SU-DHL-6 (cell line): ENCODE data around the gene PRR23E.

Source experiments
- H2AFZ ChIP-seq: fragments of 200-600 bp; sonication (generic); 2 replicates; pipeline ENCODE4 v1.6.1; 2014; ENCODE audit warnings: low read depth, mild to moderate bottlenecking, moderate library complexity, mixed read lengths, antibody characterized with exemption, low read length; ENCODE audit not compliant: severe bottlenecking
- H3F3A ChIP-seq: fragments of 200-600 bp; shearing (Covaris generic); 2 replicates; pipeline ENCODE4 v1.6.0; 2016; ENCODE audit warnings: antibody characterized with exemption, mild to moderate bottlenecking; ENCODE audit not compliant: insufficient read depth
- H3K27ac ChIP-seq: fragments of 200-600 bp; sonication (generic); 2 replicates; pipeline ENCODE4 v1.5.1; 2016; ENCODE audit warnings: low read depth, mild to moderate bottlenecking, low read length, moderate library complexity, mixed read lengths
- H3K27me3 ChIP-seq: fragments of 200-600 bp; sonication (generic), shearing (Covaris generic); 2 replicates; pipeline ENCODE4 v1.6.0; 2014; ENCODE audit warnings: mild to moderate bottlenecking, low read length
- H3K36me3 ChIP-seq: fragments of 200-600 bp; sonication (generic); 2 replicates; pipeline ENCODE4 v1.6.1; 2014; ENCODE audit warnings: mild to moderate bottlenecking, low read length, mixed read lengths
- H3K4me2 ChIP-seq: fragments of 300-600, 200-600 bp; shearing (Covaris generic), sonication (generic); 2 replicates; pipeline ENCODE4 v1.6.0; 2014; ENCODE audit warnings: low read length, low read depth, mild to moderate bottlenecking; ENCODE audit not compliant: poor library complexity, severe bottlenecking
- H3K4me3 ChIP-seq: fragments of 200-600 bp; sonication (generic); 2 replicates; pipeline ENCODE4 v1.5.1; 2014; ENCODE audit warnings: antibody characterized with exemption, low read length, mild to moderate bottlenecking, mixed read lengths; ENCODE audit not compliant: insufficient read depth, poor library complexity, severe bottlenecking
- H3K79me2 ChIP-seq: fragments of 200-600 bp; sonication (generic); 2 replicates; pipeline ENCODE4 v1.6.1; 2014; ENCODE audit warnings: mild to moderate bottlenecking, low read length, moderate library complexity; ENCODE audit not compliant: insufficient read depth
- H3K9ac ChIP-seq: fragments of 200-600 bp; sonication (generic); 2 replicates; pipeline ENCODE4 v1.7.0; 2014; ENCODE audit warnings: mild to moderate bottlenecking, low read length
- H3K9me2 ChIP-seq: fragments of 200-600 bp; sonication (generic); replicated peaks from 2 replicates; pipeline ENCODE4 v1.6.1; 2014; ENCODE audit warnings: low read length; ENCODE audit not compliant: insufficient read depth
- H3K9me3 ChIP-seq: fragments of 200-600 bp; sonication (generic); 2 replicates; pipeline ENCODE4 v1.6.1; 2014; ENCODE audit warnings: low read length, mixed read lengths; ENCODE audit not compliant: insufficient read depth
- H4K20me1 ChIP-seq: fragments of 200-600 bp; sonication (generic); 2 replicates; pipeline ENCODE4 v1.6.1; 2014; ENCODE audit warnings: low read depth, mild to moderate bottlenecking, antibody characterized with exemption, low read length, moderate library complexity, mixed read lengths
- CTCF ChIP-seq: fragments of 200-600 bp; sonication (generic); IDR thresholded peaks from one replicate; pipeline ENCODE4 v1.5.1; 2017; ENCODE audit warnings: antibody characterized with exemption, mild to moderate bottlenecking, low read length, moderate library complexity; ENCODE audit not compliant: insufficient read depth, poor library complexity, severe bottlenecking
- EZH2phosphoT487 ChIP-seq: fragments of 200-600 bp; sonication (generic), shearing (Covaris generic); conservative IDR thresholded peaks from 2 replicates; pipeline ENCODE4 v1.6.1; 2018; ENCODE audit warnings: mild to moderate bottlenecking, antibody characterized with exemption, low read length, moderate library complexity, mixed read lengths

PRR23E gene

GRCh38 chr3:127172211-127172610 lies 20.7 kb upstream of the PRR23E start:
- Histone ChIP-seq H3K79me2 (no peaks in the 10 kb centered on the region), H3K4me2 (no peak overlapping the region)
- no peak for TF ChIP-seq EZH2phosphoT487
- no peak for TF ChIP-seq CTCF

DNA sequence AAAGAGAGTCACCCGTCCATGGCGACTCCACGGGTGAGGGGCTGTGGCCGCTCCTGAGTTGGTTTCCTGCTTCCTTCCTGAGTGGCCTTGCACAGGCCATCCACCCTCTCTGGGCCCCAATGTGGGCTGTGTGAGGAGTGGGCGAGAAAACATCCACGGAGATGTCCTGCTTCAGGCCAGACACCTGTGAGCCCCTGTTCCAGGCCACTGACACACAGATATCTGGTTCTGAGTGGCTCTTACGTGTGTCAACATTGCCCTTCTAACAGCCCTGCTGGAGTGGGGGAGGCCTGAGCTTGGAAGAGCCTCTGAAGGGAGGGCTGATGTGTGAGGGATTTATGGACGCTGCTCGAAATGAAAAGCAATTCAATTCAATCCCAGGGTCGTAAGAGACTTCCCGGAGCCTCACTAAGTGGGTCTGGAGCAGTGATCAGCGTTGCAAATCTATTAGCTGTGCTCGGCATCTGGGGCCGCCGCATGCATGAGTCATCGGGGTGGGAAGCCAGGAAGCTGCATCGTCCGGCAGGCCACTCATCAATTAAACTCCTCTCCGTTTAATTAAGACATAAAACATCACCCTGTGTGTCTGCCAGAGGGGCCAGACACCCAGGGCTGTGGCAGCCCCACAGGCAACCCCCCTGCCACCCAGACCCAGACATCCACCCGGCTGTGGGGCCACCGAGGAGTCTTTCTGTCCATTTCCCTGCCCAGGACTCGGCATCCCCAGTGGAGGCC lies 20.0 kb upstream of the PRR23E start:
- Histone ChIP-seq H3K27ac (no peak overlapping the region), H3K9ac (no peak overlapping the region), H3K4me2 (no peak overlapping the region)

More at GRCh38 chr3:127172211-127172610, 20.7 kb upstream of the PRR23E start:
- Histone ChIP-seq H2AFZ (no peak overlapping the region), H4K20me1 (no peaks in the 10 kb centered on the region), H3K9me2 (no peaks in the 10 kb centered on the region), H3K27ac (no peak overlapping the region), H3K9me3 (no peaks in the 10 kb centered on the region), H3K4me3 (no peak overlapping the region), H3K36me3 (no peaks in the 10 kb centered on the region), H3F3A (no peaks in the 10 kb centered on the region), H3K9ac (no peak overlapping the region), H3K27me3 (no peaks in the 10 kb centered on the region)

GRCh38 chr3:127173516-127174166 lies 19.3 kb upstream of the PRR23E start:
- no peaks in the 10 kb centered on the region for H3K27me3 ChIP-seq
- no peaks in the 10 kb centered on the region for H3K36me3 ChIP-seq
- H3F3A ChIP-seq, result no peaks in the 10 kb centered on the region
- no peaks in the 10 kb centered on the region for H3K9me3 ChIP-seq
- H3K27ac ChIP-seq, result no peak overlapping the region
- H3K4me3 ChIP-seq, result no peak overlapping the region
- no peaks in the 10 kb centered on the region for H3K9me2 ChIP-seq
- H3K4me2 ChIP-seq, result no peak overlapping the region
- H2AFZ ChIP-seq, result no peak overlapping the region
- no peaks in the 10 kb centered on the region for H4K20me1 ChIP-seq
- TF ChIP-seq EZH2phosphoT487, result no peak
- no peak for TF ChIP-seq CTCF
- H3K9ac ChIP-seq, result no peak overlapping the region
- no peaks in the 10 kb centered on the region for H3K79me2 ChIP-seq

More for the DNA sequence above, 20.0 kb upstream of the PRR23E start:
- H3K9me2 ChIP-seq, result no peaks in the 10 kb centered on the region
- no peak overlapping the region for H3K4me3 ChIP-seq
- no peak overlapping the region for H2AFZ ChIP-seq
- no peaks in the 10 kb centered on the region for H3K36me3 ChIP-seq
- H3K79me2 ChIP-seq, result no peaks in the 10 kb centered on the region
- no peaks in the 10 kb centered on the region for H3K27me3 ChIP-seq
- no peaks in the 10 kb centered on the region for H3F3A ChIP-seq
- no peaks in the 10 kb centered on the region for H3K9me3 ChIP-seq
- no peaks in the 10 kb centered on the region for H4K20me1 ChIP-seq
- no peak for TF ChIP-seq EZH2phosphoT487
- no peak for TF ChIP-seq CTCF
